SHP77 treated with DMSO at 0.1 percent for 48 hours (cell line): ENCODE measurements around the gene CAPN8.
A peak's percentile ranks its signal among the peaks of the same experiment; 100 is the strongest.

Experiments
- DNase-seq: peaks from one replicate; lab custom pipeline; 2025; lab: John Stamatoyannopoulos, UW

The CAPN8 gene

GRCh38 chr1:223665592-223666312 is at the start of gene CAPN8:
TSS of gene CAPN8 (minus strand) at chr1:223665701. CDS start at chr1:223665646, 55 bp downstream.
- no peak for DNase-seq

DNA sequence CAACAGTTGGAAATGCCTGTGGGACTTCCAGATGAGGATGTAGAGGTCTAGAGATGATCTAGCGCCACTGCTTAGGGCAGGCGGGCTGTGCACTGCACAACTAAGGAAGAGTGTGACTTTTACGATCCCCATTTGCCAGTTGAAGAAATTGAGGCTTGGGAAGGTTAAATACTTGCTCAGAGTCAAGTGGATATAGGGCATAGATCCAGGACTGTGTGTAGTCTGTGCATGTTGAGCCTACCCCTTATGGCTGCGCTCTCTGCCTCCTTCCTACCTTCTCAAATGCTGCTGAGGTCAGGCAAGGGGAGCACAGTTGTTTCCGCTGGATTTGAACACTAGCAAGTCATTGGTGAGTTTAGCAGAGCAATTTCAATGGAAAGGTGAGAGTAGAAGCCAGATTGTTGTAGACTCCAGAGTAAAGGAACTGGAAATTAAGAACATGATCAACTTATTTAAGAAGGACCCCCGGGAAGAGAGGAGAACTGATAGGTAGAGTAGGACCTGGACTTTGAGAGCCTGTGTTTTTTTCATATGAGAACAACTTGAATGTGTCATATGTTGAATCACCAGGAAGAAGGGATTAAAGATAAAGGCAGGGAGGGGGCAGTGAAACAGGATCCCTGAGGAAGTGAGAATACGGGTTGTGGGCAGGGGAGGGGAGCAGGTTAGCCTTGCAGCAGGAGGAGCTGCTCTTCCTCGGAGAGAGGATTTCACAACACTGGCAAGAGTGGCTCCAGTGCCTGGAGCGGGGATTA is 49.5 kb upstream of the CAPN8 start:
- DNase-seq = no peak

DNA sequence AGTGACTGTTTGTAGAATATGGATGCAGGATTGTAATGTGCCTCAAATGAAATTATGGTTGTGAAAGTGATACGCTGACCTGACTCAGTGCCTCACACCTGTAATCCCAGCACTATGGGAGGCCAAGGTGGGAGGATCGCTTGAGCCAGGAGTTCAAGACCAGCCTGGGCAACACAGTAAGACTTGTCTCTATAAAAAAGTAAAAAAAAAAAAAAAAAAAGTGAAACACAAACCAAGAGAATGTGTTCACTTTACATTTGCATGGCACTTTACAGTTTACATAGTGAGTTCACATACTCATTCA is 48.9 kb upstream of the CAPN8 start:
- no peak for DNase-seq

DNA sequence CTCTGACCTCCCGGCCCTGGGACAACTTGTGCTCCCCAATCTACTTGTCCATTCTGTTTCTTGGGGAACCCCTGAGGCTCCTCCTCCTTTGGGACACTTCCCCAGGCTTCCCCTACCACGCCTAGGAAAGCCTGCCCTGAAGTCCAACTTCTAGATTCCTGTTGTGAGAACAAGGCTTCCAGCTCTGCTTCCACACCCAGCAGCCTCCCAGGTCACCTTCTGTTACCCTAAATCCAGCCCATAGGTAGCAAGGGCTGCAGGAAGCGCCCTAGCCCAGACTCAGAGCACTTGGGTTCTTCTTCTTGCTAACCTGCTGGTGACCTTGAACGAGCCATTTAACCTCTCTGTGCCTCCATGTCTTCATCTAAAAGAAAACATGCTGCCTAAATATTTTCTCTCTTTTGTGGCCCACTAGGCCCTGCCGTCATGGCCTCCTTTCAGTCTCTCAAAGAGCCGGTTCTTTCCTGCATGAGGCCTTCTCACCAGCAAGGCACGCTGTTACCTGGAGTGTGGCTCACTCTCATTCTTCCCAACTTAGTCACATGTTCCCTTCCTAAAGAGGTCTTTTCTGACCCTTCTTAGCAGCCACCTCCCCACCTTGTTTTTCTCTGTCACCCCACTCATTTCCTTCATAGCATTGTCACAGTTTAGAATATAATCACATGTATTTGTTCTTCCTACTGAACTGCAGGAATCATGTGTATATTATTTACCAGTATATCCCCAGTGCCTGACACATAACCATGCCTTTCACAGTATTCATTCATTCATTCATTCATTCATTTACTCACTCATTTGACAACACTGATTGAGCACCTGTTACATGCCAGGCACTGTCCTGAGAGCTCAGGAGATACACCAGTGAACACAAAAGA is 48.3 kb upstream of the CAPN8 start:
- DNase-seq = no peak

GRCh38 chr1:223712850-223713474 is 47.5 kb upstream of the CAPN8 start:
- DNase-seq = no peak

DNA sequence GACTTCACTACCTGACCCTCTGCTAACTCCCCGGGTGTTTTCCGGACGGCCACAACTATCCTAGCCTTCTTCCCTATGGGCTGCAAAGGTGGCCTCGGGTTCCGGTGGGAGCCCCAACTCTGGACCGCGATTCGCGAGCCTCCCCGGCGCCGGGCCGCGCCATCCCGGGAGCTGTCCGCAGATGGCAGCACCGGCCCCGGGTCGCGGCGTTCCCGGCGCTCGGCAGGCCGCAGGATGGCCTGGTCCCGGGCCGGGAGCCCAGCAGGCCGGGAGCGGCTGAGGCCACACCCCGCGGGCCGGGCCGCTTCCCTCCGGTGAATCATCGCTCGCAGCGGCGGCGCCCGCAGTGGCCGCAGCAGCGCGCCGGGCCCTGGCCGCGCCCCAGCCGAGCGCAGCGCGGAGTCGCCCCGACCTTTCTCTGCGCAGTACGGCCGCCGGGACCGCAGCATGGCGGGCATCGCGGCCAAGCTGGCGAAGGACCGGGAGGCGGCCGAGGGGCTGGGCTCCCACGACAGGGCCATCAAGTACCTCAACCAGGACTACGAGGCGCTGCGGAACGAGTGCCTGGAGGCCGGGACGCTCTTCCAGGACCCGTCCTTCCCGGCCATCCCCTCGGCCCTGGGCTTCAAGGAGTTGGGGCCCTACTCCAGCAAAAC is 46.8 kb upstream of the CAPN8 start, which contains the start of gene CAPN2:
TSS of gene CAPN2 (plus strand) at position 346 of the 656 bp plus-strand sequence. CDS start at position 448, 102 bp downstream.
- peak; percentile 20 for DNase-seq

- DNase-seq = no peak
Measured at GRCh38 chr1:223711747-223712193, 46.3 kb upstream of the CAPN8 start.

- no peak for DNase-seq
Measured at GRCh38 chr1:223711173-223711572, 45.7 kb upstream of the CAPN8 start.

DNA sequence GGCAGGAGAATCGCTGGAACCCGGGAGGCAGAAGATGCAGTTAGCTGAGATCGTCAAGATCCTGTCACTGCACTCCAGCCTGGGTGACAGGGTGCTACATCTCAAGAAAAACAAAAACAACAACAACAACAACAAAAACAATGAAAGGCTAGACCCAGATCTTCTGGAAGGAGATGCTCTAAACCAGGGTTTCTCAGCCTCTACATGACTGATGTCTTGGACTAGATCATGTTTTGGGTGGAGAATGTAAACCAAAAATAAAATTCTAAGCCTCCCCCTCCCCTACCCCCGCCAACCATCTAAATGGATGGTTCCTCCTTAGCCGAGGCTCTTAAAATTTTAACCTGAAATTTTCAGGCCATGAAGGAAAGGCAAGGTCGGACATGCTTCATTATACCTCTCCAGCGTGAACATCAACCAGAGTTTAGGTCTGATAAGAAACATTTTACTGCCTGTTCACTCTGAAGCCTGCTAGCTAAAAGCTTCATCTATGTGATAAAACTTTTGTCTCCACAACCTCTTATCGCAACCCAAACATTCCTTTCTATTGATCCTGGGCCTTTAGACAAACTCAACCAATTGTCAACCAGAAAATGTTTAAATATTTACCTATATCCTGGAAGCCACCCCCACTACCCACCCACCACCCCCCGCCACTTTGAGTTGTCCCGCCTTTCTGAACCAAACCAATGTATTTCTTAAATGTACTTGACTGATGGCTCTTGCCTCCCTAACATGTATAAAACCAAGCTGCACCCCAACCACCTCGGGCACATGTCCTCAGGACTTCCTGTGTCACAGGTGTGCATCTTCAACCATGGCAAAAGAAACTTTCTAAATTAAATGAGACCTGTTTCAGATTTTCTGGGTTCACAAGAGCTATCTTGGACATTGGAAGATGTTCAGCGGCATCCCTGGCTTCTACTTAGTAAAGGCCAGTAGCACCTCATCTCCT is 45.0 kb upstream of the CAPN8 start:
- no peak for DNase-seq

- DNase-seq = no peak
Measured at GRCh38 chr1:223709598-223709997, 44.1 kb upstream of the CAPN8 start.

GRCh38 chr1:223708651-223709268 is 43.3 kb upstream of the CAPN8 start:
- no peak for DNase-seq

- DNase-seq = peak; percentile 52
Measured at GRCh38 chr1:223708001-223708359, 42.5 kb upstream of the CAPN8 start.

DNA sequence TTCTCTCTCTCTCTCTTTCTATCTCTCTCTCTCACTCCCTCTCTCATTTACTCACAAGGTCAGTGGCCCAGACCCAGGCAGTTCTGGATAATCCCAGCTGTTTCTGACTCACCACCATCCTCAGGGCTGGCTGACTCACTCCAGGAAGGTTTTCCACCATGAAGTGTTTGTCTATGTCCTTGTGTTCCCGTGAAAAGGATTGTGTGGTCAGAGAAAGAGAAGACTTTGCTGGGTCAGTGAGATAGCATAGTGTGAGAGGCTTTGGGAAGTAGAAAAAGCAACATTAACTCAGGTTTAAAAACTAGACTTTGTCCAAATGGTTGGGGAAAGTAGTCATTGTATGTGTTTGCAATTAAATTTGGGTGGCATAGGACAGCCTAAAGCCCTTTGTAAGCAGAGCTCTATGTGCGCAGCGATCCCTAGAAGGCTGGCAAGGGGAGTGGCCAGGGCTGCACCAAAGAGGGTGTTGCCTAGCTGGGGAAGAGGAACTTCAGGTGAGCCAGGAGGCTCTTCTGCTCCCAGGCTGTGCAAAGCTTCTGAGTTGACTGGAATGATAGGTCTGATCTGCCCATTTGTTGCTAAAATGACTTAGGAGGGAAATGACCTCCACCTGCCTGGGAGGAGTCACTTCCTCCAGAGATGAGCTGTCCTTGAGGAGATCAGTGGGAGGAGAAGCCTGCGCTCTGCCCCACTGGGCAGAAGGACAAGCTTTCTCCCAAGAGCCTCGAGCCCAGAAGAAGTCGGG is 41.9 kb upstream of the CAPN8 start:
- peak; percentile 84 for DNase-seq

DNA sequence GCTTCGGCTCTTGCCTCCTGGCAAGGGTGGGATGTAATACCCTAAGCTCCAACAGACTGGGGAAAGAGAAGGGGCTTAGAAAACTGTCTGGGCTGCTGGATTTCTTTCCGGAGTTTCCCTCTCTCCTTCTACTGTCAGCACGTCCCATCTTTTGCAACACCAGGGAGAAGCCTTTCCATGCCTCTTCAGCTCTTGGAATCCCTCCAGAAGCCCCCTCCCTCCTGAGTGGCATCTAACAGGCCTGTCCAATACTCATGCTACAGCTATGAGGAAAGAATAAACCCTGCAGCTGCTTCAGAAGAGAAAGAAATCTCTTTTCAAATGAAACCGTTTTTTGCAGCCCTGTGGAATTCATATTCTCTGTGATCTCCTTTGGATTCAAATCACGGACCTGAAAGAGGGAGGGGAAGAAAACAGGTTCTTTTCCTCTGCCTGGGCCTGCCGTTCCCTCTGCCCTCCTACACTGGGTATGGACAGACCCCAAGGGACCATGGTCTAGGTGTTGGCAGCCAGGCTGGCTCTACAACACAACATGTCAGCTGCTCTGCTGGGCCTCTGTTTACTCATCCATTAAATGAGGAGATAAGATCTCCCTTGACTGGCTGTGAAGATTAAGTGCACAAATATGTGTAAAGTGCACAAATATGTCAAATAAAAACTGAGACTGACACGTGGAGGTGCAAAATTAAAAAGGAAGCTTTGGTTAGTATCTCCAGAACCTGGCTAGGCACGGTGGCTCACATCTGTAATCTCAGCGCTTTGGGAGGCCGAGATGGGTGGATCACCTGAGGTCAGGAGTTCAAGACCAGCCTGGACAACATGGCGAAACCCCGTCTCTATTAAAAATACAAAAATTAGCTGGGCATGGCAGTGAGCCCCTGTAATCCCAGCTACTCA is 40.8 kb upstream of the CAPN8 start:
- DNase-seq = peak; percentile 74

GRCh38 chr1:223704921-223705878 is 39.7 kb upstream of the CAPN8 start:
- no peak for DNase-seq

GRCh38 chr1:223703668-223704013 is 38.1 kb upstream of the CAPN8 start:
- DNase-seq = no peak
